GM19463 (cell line): Measurements from ENCODE around the gene EEF1A1.
"Not testable (repeated sequence)": the region's sequence is repeated elsewhere in the genome, so short reads cannot be mapped to it uniquely, and the experiment has no call there.

Experiments used
- ATAC-seq: cut with Tn5 transposase; IDR thresholded peaks from one replicate; pipeline ENCODE4 v1.9.1; 2021; ENCODE audit warnings: mild to moderate bottlenecking, moderate library complexity; ENCODE audit not compliant: unreplicated experiment

The EEF1A1 gene

GRCh38 chr6:73538116-73538779 is 17.4 kb upstream of the EEF1A1 start:
- ATAC-seq: peak; percentile 48

GRCh38 chr6:73537677-73538076 is 16.8 kb upstream of the EEF1A1 start:
- ATAC-seq: peak; percentile 68

- no peak for ATAC-seq
Observed at GRCh38 chr6:73534628-73535027, 13.8 kb upstream of the EEF1A1 start.

GRCh38 chr6:73532293-73532692 is 11.5 kb upstream of the EEF1A1 start:
- no peak for ATAC-seq

- ATAC-seq: no peak
Observed at GRCh38 chr6:73528897-73529296, 8.1 kb upstream of the EEF1A1 start.

GRCh38 chr6:73525546-73526330 is 4.9 kb upstream of the EEF1A1 start:
- ATAC-seq: no peak

- peak; percentile 46 for ATAC-seq
Observed at GRCh38 chr6:73523434-73524123, 2.7 kb upstream of the EEF1A1 start.

- ATAC-seq: peak; percentile 29
Observed at GRCh38 chr6:73521351-73521985, 636 bp upstream of the EEF1A1 start.

GRCh38 chr6:73519926-73520687 is 725 bp downstream of the EEF1A1 start:
- ATAC-seq: peak; percentile 12

GRCh38 chr6:73518982-73519881 is 1.6 kb downstream of the EEF1A1 start:
- not testable (repeated sequence) for ATAC-seq

GRCh38 chr6:73518100-73518981 is 2.5 kb downstream of the EEF1A1 start:
- ATAC-seq: not testable (repeated sequence)

- ATAC-seq: no peak
Observed at GRCh38 chr6:73516514-73517489, 4.0 kb downstream of the EEF1A1 start.

GRCh38 chr6:73515204-73515655 is 5.6 kb downstream of the EEF1A1 start:
- peak; percentile 28 for ATAC-seq

- ATAC-seq: no peak
Observed at GRCh38 chr6:73514746-73515110, 6.1 kb downstream of the EEF1A1 start.

GRCh38 chr6:73513496-73513854 is 7.4 kb downstream of the EEF1A1 start:
- no peak for ATAC-seq

- no peak for ATAC-seq
Observed at GRCh38 chr6:73511796-73512195, 9.0 kb downstream of the EEF1A1 start.

- no peak for ATAC-seq
Observed at GRCh38 chr6:73509851-73510250, 11.0 kb downstream of the EEF1A1 start.
